H9 (cell line): ENCODE data around the gene CRABP2. TPM values are rescaled to one million over a fixed set of nuclear protein-coding genes. Genes with fewer than 3 reads are reported as not detected.

Source experiments
- DNase-seq: peaks from one replicate; pipeline ENCODE4 v3.0.0-alpha.2; 2017
- H2AFZ ChIP-seq: one replicate; pipeline ENCODE4 v1.6.1; 2013; ENCODE audit warnings: mild to moderate bottlenecking, low read length, control low read depth, moderate library complexity
- H2AK5ac ChIP-seq: 2 replicates; pipeline ENCODE4 v1.6.1; 2013; ENCODE audit warnings: low read length, control low read depth, mixed read lengths; ENCODE audit not compliant: insufficient read length
- H2BK120ac ChIP-seq: one replicate; pipeline ENCODE4 v1.6.1; 2013; ENCODE audit warnings: low read depth, mild to moderate bottlenecking, low read length, control low read depth, inconsistent platforms; ENCODE audit not compliant: poor library complexity, severe bottlenecking
- H2BK12ac ChIP-seq: 2 replicates; pipeline ENCODE4 v1.6.1; 2013; ENCODE audit warnings: low read length, control low read depth, mixed read lengths, low read depth; ENCODE audit not compliant: insufficient read length
- H2BK15ac ChIP-seq: 2 replicates; pipeline ENCODE4 v1.6.1; 2013; ENCODE audit warnings: low read depth, low read length, control low read depth
- H2BK20ac ChIP-seq: one replicate; pipeline ENCODE4 v1.6.1; 2013; ENCODE audit warnings: low read depth, mild to moderate bottlenecking, low read length, control low read depth, inconsistent platforms; ENCODE audit not compliant: poor library complexity, severe bottlenecking
- H2BK5ac ChIP-seq: 2 replicates; pipeline ENCODE4 v1.6.1; 2013; ENCODE audit warnings: low read length, control low read depth, mixed read lengths; ENCODE audit not compliant: insufficient read length
- H3K14ac ChIP-seq: 2 replicates; pipeline ENCODE4 v1.6.1; 2013; ENCODE audit warnings: low read length, control low read depth; ENCODE audit not compliant: insufficient read depth
- H3K18ac ChIP-seq: 2 replicates; pipeline ENCODE4 v1.6.1; 2013; ENCODE audit warnings: low read depth, mild to moderate bottlenecking, mixed read lengths, low read length, control low read depth; ENCODE audit not compliant: insufficient read length
- H3K23ac ChIP-seq: 2 replicates; pipeline ENCODE4 v1.6.1; 2013; ENCODE audit warnings: low read length, control low read depth, mixed read lengths, low read depth; ENCODE audit not compliant: insufficient read length
- H3K23me2 ChIP-seq: 2 replicates; pipeline ENCODE4 v1.6.1; 2013; ENCODE audit warnings: low read depth, mild to moderate bottlenecking, mixed read lengths, low read length, control low read depth; ENCODE audit not compliant: insufficient read length, poor library complexity, severe bottlenecking
- H3K27ac ChIP-seq: 2 replicates; pipeline ENCODE4 v1.5.1; 2013; ENCODE audit warnings: low read length, control low read depth, mixed read lengths, low read depth; ENCODE audit not compliant: insufficient read length
- H3K27me3 ChIP-seq: 2 replicates; pipeline ENCODE4 v1.6.1; 2013; ENCODE audit warnings: low read length, control low read depth, inconsistent platforms; ENCODE audit not compliant: insufficient read depth
- H3K4ac ChIP-seq: 2 replicates; pipeline ENCODE4 v1.6.1; 2013; ENCODE audit warnings: low read depth, mild to moderate bottlenecking, control low read depth, inconsistent platforms, low read length, moderate library complexity
- H3K4me1 ChIP-seq: 2 replicates; pipeline ENCODE4 v1.6.1; 2013; ENCODE audit warnings: low read length, control low read depth, inconsistent platforms; ENCODE audit not compliant: insufficient read depth
- H3K4me2 ChIP-seq: 2 replicates; pipeline ENCODE4 v1.6.1; 2013; ENCODE audit warnings: low read length, control low read depth, mixed read lengths; ENCODE audit not compliant: insufficient read length, insufficient read depth
- H3K56ac ChIP-seq: 2 replicates; pipeline ENCODE4 v1.6.1; 2013; ENCODE audit warnings: low read depth, mild to moderate bottlenecking, mixed read lengths, low read length, control low read depth; ENCODE audit not compliant: insufficient read length
- H3K79me1 ChIP-seq: 2 replicates; pipeline ENCODE4 v1.6.1; 2013; ENCODE audit warnings: low read depth, mild to moderate bottlenecking, moderate library complexity, low read length, control low read depth, inconsistent platforms; ENCODE audit not compliant: insufficient read depth, poor library complexity, severe bottlenecking
- H3K79me2 ChIP-seq: 2 replicates; pipeline ENCODE4 v1.6.1; 2013; ENCODE audit warnings: low read length, control low read depth, inconsistent platforms; ENCODE audit not compliant: insufficient read depth
- H3K9ac ChIP-seq: 2 replicates; pipeline ENCODE4 v1.6.1; 2013; ENCODE audit warnings: low read length, control low read depth, mixed read lengths; ENCODE audit not compliant: insufficient read length; ENCODE audit errors: extremely low read depth
- H3K9me3 ChIP-seq: one replicate; pipeline ENCODE4 v1.6.1; 2013; ENCODE audit warnings: low read depth, low read length, inconsistent platforms; ENCODE audit not compliant: control insufficient read depth
- H3T11ph ChIP-seq: one replicate; pipeline ENCODE4 v1.6.1; 2013; ENCODE audit warnings: mild to moderate bottlenecking, low read length, control low read depth, inconsistent platforms
- H4K20me1 ChIP-seq: one replicate; pipeline ENCODE4 v1.6.1; 2013; ENCODE audit not compliant: control insufficient read depth, insufficient read length, insufficient read depth
- H4K5ac ChIP-seq: 2 replicates; pipeline ENCODE4 v1.6.1; 2013; ENCODE audit warnings: low read depth, mild to moderate bottlenecking, mixed read lengths, low read length, control low read depth; ENCODE audit not compliant: insufficient read length
- H4K8ac ChIP-seq: replicated peaks from 2 replicates; pipeline ENCODE4 v1.6.1; 2013; ENCODE audit warnings: low read length, control low read depth, mixed read lengths, low read depth; ENCODE audit not compliant: insufficient read length
- H4K91ac ChIP-seq: 2 replicates; pipeline ENCODE4 v1.6.1; 2013; ENCODE audit warnings: low read depth, mild to moderate bottlenecking, moderate library complexity, mixed read lengths, low read length, control low read depth; ENCODE audit not compliant: insufficient read length
- H3K27ac Mint-ChIP-seq, 3 experiments: 2 replicates in 2 of 3; 3 replicates in 1 of 3; pipeline ENCODE4 v1.8.0; 2020 to 2021; ENCODE audit warnings: mixed read lengths in 3 of 3, mild to moderate bottlenecking in 1 of 3, moderate library complexity in 1 of 3
- H3K27me3 Mint-ChIP-seq: 2 replicates; pipeline ENCODE4 v1.8.0; 2021; ENCODE audit warnings: low read depth, mild to moderate bottlenecking, moderate library complexity, mixed read lengths
- H3K36me3 Mint-ChIP-seq, 3 experiments: 2 replicates in 2 of 3; 3 replicates in 1 of 3; pipeline ENCODE4 v1.8.0; 2020 to 2021; ENCODE audit warnings: low read depth in 3 of 3, mixed read lengths in 3 of 3; ENCODE audit not compliant: insufficient read depth in 1 of 3
- H3K4me1 Mint-ChIP-seq, 2 experiments: 2 replicates each; pipeline ENCODE4 v1.8.0; 2020; ENCODE audit warnings: mixed read lengths in 2 of 2
- H3K4me3 Mint-ChIP-seq, 2 experiments: 2 replicates in 1 of 2; 3 replicates in 1 of 2; pipeline ENCODE4 v1.8.0; 2020 to 2021; ENCODE audit warnings: mild to moderate bottlenecking in 2 of 2, mixed read lengths in 2 of 2, moderate library complexity in 1 of 2
- H3K9me3 Mint-ChIP-seq, 2 experiments: 2 replicates in 1 of 2; 3 replicates in 1 of 2; pipeline ENCODE4 v1.8.0; 2020; ENCODE audit warnings: mild to moderate bottlenecking in 2 of 2, mixed read lengths in 2 of 2, moderate library complexity in 1 of 2
- CTCF ChIP-seq: fragments of 200-600 bp; sonication (generic); conservative IDR thresholded peaks from 3 replicates; pipeline ENCODE4 v1.8.0; 2021; ENCODE audit warnings: antibody characterized with exemption, mild to moderate bottlenecking
- WGBS: extraction: QIAGEN DNeasy Blood & Tissue Kit; methylation state at CpG from one replicate; pipeline ENCODE4 v1.1.7; 2013; ENCODE audit warnings: missing lambda C conversion rate, low lambda C conversion rate, mixed read lengths; ENCODE audit not compliant: insufficient read length; ENCODE audit errors: extremely low coverage; 5-methylcytosine and 5-hydroxymethylcytosine counted together
- total RNA-seq: library from RNA; stranded (reverse); gene quantifications from 2 replicates; pipeline ENCODE4 v1.2.1, GENCODE V29; 2021

CRABP2 gene
- total RNA-seq, 1 experiment from 2014 or later: 184 TPM

GRCh38 chr1:156681196-156681960, 24.0 kb downstream of the CRABP2 start:
- no peak overlapping the region for H2BK120ac ChIP-seq
- no peak overlapping the region for H3K4ac ChIP-seq
- no peaks in the 10 kb centered on the region for H3K9me3 ChIP-seq
- no peak overlapping the region for H3K23ac ChIP-seq
- no peak overlapping the region for H2BK15ac ChIP-seq
- H4K91ac ChIP-seq: no peak overlapping the region
- H3T11ph ChIP-seq: no peak overlapping the region
- H3K14ac ChIP-seq: no peak overlapping the region
- H3K27me3 ChIP-seq: no peaks in the 10 kb centered on the region
- H4K20me1 ChIP-seq: no peaks in the 10 kb centered on the region
- Mint-ChIP-seq H3K9me3 (no peaks in the 10 kb centered on the region), H3K4me1 (peaks cover 25 to 39% of the 10 kb centered on the region in 2 experiments), H3K36me3 (no peaks in the 10 kb centered on the region), H3K27me3 (peaks cover 34% of the 10 kb centered on the region), H3K27ac (no peak overlapping the region), H3K4me3 (no peak overlapping the region)
- H2AK5ac ChIP-seq: no peak overlapping the region
- H3K79me1 ChIP-seq: no peaks in the 10 kb centered on the region
- H2BK5ac ChIP-seq: no peak overlapping the region
- H3K79me2 ChIP-seq: no peaks in the 10 kb centered on the region; the same call in 1 of the 2 replicates
- H4K8ac ChIP-seq: no peak overlapping the region
- no peak overlapping the region for H3K56ac ChIP-seq
- no peak overlapping the region for H2AFZ ChIP-seq
- no peak overlapping the region for H2BK20ac ChIP-seq
- no peak for DNase-seq
- H3K4me1 ChIP-seq: no peaks in the 10 kb centered on the region
- H3K23me2 ChIP-seq: peaks cover under 1% of the 10 kb centered on the region
- no CpG with 5 or more reads among the region's 8 CpGs for WGBS
- no peak overlapping the region for H3K27ac ChIP-seq
- H4K5ac ChIP-seq: no peak overlapping the region
- H3K4me2 ChIP-seq: no peak overlapping the region
- no peak for TF ChIP-seq CTCF
- H2BK12ac ChIP-seq: no peak overlapping the region
- H3K18ac ChIP-seq: no peak overlapping the region
- H3K9ac ChIP-seq: no peak overlapping the region
